Smooth muscle cell of the coronary artery (primary cell): ENCODE data around the gene PFKP. TPM values are rescaled to one million over a fixed set of nuclear protein-coding genes. Genes with fewer than 3 reads are reported as not detected.

ENCODE experiments used
- total RNA-seq: library from RNA; depleted of rRNA; stranded (reverse); fragments of >200 nt; gene quantifications from 2 replicates; pipeline ENCODE4 v1.2.3, GENCODE V29; 2014; ENCODE audit warnings: low replicate concordance

PFKP gene
- 109 and 342 TPM in 2 replicates for total RNA-seq

GRCh38 chr10:3067118-3067858 is at the start of gene PFKP:
Gene PFKP, plus strand, starts transcription at chr10:3067548. Its CDS starts 48 bp downstream, at chr10:3067596.

GRCh38 chr10:3172446-3173170 is 105.3 kb downstream of the PFKP start, which contains the start of gene PITRM1:
Gene PITRM1, minus strand, starts transcription at chr10:3172782. Its CDS starts 10 bp downstream, at chr10:3172772.

Other genes with a start within 250 kb of the PFKP start
- gene PITRM1, start 105.2 kb downstream of the PFKP start, total RNA-seq: 39.0 and 45.6 TPM in 2 replicates